GM15510 (cell line): Measurements from ENCODE around the gene HSD17B11.

Source experiments
- POLR2A ChIP-seq: IDR thresholded peaks from 3 replicates; pipeline ENCODE4 v1.6.1; 2011; ENCODE audit warnings: borderline replicate concordance; ENCODE audit not compliant: insufficient read length; ENCODE audit errors: extremely low read depth

Gene HSD17B11

GRCh38 chr4:87316961-87317360 is 74.0 kb downstream of the HSD17B11 start:
- TF ChIP-seq POLR2A: no peak

DNA sequence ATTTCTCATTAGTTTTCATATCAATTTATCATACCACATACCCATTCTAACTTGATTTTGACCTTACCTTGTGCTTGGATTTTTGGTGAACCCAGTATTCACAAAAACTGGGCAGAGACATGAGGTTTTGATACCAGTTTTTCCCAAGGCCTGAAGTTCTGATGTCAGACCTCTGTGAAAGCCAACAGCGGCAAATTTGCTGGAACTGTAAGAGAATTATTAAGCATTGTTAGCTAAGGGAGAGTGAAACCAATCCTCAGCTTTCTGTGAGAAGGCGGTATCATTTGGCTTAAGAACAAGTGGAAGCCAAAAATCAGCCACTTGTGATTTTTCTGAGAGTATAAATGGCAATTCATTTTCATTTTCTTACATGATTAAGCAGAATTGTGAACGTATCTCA is 77.2 kb downstream of the HSD17B11 start:
- TF ChIP-seq POLR2A: no peak

DNA sequence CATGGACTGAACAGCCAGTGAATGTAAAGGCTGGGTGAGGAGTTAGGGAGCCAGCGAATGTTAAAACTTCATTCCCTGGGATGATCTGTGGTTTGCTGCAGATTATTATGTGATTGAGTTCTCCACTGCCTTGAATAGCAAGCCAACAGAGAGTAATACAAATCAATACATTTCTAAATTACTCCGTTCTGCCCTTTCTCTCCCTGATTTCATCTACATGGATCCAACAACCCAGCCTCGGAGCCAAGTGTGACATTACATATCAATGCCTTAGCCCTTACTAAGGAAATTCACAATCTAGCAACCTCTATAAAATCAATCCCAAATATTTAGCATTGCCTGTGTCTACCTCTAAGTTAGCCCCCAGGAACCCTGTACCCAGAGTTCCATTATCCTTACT is 79.3 kb downstream of the HSD17B11 start:
- TF ChIP-seq POLR2A: no peak

DNA sequence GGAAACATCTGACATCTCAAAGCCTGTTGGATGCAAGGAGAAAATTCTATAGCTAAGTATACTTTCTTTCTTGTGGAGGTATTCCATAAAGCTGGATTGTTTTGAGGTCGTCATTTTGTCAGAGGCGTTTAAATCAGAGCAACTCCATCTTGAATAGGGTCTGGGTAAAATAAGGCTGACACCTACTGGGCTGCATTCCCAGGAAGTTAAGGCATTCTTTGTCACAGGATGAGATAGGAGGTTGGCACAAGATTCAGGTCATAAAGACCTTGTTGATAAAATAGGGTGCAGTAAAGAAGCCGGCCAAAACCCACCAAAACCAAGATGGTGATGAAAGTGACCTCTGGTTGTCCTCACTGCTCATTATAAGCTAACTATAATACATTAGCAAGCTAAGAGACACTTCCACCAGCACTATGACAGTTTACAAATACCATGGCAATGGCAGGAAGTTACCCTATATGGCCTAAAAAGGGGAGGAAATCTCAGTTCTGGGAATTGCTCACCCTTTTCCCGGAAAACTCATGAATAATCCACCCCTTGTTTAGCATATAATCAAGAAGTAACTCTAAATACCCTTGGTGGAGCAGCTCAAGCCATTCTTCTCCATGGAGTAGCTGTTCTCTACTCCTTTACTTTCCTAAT is 80.2 kb downstream of the HSD17B11 start:
- no peak for TF ChIP-seq POLR2A

- no peak for TF ChIP-seq POLR2A
Observed at GRCh38 chr4:87309625-87310024, 81.4 kb downstream of the HSD17B11 start.

DNA sequence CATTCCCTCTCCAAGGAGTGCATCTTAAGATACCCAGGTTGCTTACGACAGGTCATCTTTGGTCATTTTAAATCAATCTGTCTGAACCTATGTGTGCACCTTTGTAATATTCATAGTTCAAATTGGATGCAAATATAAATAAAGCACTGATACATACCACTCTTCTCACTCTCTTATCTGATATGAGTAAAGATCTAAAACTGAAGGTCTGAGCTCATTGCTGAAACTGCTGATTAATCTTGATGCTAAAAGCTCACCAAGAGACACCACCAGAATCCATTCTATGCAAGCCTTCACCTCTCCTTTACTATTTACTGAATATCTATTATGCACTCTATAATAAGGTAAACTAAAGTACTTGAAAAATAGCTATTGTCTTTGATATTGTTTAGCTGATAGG is 84.9 kb downstream of the HSD17B11 start:
- no peak for TF ChIP-seq POLR2A

- no peak for TF ChIP-seq POLR2A
Observed at GRCh38 chr4:87305562-87305961, 85.4 kb downstream of the HSD17B11 start.

DNA sequence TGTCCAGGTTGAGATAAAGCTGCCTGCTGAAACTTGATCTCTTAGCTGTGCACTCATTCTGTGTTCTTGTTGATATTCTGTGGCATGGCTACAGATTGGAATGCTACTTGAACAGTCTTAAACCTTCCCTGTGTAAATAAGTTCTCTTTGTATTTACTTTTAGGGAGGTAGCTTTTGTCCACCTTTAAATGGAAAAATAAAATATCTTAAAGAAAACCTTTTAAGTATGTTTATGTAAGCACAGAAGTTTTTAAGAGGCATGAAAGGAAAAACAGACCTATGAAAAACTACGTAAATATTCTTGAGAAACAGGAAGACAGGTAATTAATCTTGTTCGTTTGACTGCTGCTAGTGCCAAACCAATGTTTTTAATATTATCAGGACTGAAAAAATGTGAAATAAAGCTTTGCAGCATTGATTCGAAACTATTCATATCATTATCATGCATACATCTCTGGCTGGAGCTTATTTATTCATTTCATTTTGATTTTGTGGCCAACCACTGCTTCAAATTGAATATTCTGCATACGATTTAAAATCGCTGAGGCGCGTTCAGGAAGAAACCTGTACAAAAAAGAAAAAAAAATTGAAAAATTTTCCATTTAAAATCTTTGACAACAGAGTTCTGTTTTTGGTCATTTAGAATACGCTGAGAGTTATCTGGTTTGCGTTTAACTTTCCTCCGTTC is 86.1 kb downstream of the HSD17B11 start:
- TF ChIP-seq POLR2A: no peak

DNA sequence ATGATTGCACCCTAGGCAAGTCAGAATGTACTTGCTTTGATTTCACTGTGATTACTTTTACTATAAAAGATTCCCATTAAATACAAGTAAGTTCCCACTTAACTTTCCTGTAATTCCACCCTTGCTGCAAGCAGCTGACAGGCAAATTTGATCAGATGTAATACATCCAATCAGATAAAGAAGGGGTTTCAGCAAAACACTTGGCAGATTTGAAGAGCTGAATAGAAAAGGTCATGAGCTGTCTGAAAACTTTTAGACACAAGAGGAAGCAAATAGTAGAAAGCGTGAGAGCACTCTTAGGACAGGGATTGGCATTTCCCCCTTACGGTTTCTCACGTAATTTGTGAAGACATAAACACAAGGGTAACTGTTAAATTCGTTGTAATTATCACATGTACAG is 91.1 kb downstream of the HSD17B11 start:
- no peak for TF ChIP-seq POLR2A

DNA sequence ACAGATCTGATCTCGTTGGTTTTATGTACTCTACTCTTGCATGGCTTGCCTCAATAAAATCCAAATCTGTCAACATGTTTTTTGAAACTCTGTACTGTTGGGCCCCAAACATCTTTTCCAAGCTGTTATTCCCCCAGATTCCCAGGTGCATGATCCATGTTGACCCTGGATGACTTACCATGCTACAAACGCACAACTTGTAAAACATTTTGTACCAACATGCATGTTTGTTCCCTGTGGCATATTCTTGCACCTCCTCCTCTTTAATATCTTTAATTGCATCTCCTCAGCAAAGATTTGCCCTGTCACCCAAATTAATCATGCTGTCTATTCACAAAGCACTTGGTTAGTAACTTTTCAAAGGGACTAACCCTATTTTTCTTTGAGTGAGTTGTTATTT is 92.6 kb downstream of the HSD17B11 start:
- no peak for TF ChIP-seq POLR2A

DNA sequence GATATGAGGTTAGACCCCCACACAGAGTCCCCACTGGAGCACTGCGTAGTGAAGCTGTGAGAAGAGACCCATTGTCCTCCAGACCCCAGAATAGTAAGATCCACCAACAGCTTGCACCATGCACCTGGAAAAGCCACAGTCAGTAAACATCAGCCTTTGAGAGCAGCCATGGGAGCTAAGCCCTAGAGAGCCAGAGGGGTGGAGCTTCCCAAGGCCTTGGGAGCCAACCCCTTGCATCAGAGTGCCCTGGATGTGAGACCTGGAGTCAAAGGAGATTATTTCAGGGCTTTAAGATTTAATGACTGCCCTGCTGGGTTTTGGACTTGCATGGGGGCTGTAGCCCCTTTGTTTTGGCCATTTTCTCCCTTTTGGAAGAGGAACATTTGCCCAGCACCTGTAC is 104.0 kb downstream of the HSD17B11 start:
- no peak for TF ChIP-seq POLR2A
